HG03378 (cell line): ENCODE measurements around the gene PPM1E.

Experiments used
- ATAC-seq: cut with Tn5 transposase; IDR thresholded peaks from one replicate; pipeline ENCODE4 v1.9.1; 2021; ENCODE audit warnings: mild to moderate bottlenecking, moderate library complexity; ENCODE audit not compliant: unreplicated experiment

The PPM1E gene

DNA sequence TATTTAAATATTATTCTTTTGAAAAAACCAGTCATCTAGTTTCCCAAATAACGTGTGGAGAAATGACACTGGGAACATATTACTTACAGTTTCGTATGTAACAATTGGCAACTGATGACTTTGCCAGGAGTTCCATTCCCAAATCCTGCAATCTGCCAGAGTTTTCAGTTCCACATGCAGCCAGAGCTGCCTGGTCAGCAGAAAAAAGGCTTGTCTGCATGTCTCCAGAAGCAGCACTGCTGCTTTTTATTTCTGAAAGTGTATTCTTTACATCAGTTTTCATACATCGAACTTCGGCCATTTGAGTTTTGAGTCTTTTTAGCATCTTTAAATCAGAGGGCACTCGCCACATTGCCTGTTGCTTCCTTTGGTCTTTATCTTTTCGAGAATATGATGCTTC is 272.7 kb downstream of the PPM1E start:
- no peak for ATAC-seq

DNA sequence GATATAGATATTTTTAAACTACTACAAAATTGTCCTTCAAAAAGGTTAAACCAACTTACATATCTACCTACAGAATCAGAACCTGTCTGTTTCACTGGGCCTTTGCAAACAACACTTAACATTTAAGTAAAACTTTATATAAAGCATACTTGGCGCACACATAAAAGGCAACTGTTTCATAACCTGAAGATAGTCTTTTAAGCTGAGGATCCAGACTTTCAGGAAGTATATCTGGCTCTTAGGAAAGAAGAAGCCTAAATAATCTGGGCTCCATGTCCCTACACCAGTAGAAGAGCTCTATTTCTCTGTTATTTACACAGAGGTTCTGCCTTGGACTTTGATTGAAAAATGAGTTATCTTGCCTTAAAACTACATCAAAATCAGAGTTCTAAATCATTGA is 275.2 kb downstream of the PPM1E start:
- ATAC-seq: no peak
